SK-N-SH (cell line): Measurements from ENCODE around the gene CLN3. TPM values are rescaled to one million over a fixed set of nuclear protein-coding genes. Genes with fewer than 3 reads are reported as not detected.

Experiments used
- CTCF ChIA-PET: fragments of 300-600, 350-600 bp; formaldehyde crosslinking; extraction: SDS; loops from one replicate; lab custom pipeline; 2021; lab: Yijun Ruan, JAX
- POLR2A ChIA-PET: fragments of 350-600 bp; sonication (Branson Sonifier 250); formaldehyde crosslinking; extraction: SDS; loops from one replicate; lab custom pipeline; 2020; ENCODE audit warnings: antibody characterized with exemption, inconsistent platforms; lab: Yijun Ruan, JAX
- DNase-seq: peaks from one replicate; pipeline ENCODE4 v3.0.0; 2012
- H2AFZ ChIP-seq: fragments of 200-600 bp; sonication (generic); 2 replicates; pipeline ENCODE4 v1.8.1; 2016; ENCODE audit warnings: antibody characterized with exemption, mild to moderate bottlenecking, low read depth
- H3F3A ChIP-seq: fragments of 200-600 bp; sonication (generic); replicated peaks from 2 replicates; pipeline ENCODE3; 2016; ENCODE audit warnings: antibody characterized with exemption, mild to moderate bottlenecking; ENCODE audit not compliant: insufficient read depth
- H3K27ac ChIP-seq, 2 experiments: fragments of 200-500 bp in 1 of 2; fragments of 200-600 bp in 1 of 2; sonication (Bioruptor generic) in 1 of 2; sonication (generic), shearing (Covaris generic) in 1 of 2; 2 replicates each; pipeline versions ENCODE4 v1.5.1 to v1.6.1; 2014 to 2016; ENCODE audit warnings: low read depth in 2 of 2, inconsistent platforms in 1 of 2, low read length in 1 of 2, mild to moderate bottlenecking in 1 of 2, mixed read lengths in 1 of 2
- H3K27me3 ChIP-seq: fragments of 200-600 bp; sonication (generic), shearing (Covaris generic); 2 replicates; pipeline ENCODE4 v1.6.1; 2016; ENCODE audit warnings: mixed run types; ENCODE audit not compliant: insufficient read depth
- H3K36me3 ChIP-seq, 2 experiments: fragments of 200-500 bp in 1 of 2; fragments of 200-600 bp in 1 of 2; sonication (Bioruptor generic) in 1 of 2; sonication (generic) in 1 of 2; replicated peaks in 1 of 2; 2 replicates each; pipeline versions ENCODE3 to v1.5.1; 2014 to 2016; ENCODE audit warnings: low read length in 1 of 2, mild to moderate bottlenecking in 1 of 2; ENCODE audit not compliant: insufficient read depth in 2 of 2, control insufficient read depth in 1 of 2
- H3K4me1 ChIP-seq, 2 experiments: fragments of 200-500 bp in 1 of 2; fragments of 200-600 bp in 1 of 2; sonication (Bioruptor generic) in 1 of 2; sonication (generic), shearing (Covaris generic) in 1 of 2; 2 replicates each; pipeline versions ENCODE4 v1.5.1 to v1.6.1; 2014 to 2016; ENCODE audit warnings: low read depth in 1 of 2, low read length in 1 of 2, mixed run types in 1 of 2; ENCODE audit not compliant: insufficient read depth in 2 of 2, control insufficient read depth in 1 of 2
- H3K4me2 ChIP-seq: fragments of 200-600 bp; sonication (generic), shearing (Covaris generic); 2 replicates; pipeline ENCODE4 v1.6.1; 2017; ENCODE audit warnings: mixed run types
- H3K4me3 ChIP-seq, 2 experiments: fragments of 200-500 bp in 1 of 2; fragments of 200-600 bp in 1 of 2; sonication (Bioruptor generic) in 1 of 2; sonication (generic), shearing (Covaris generic) in 1 of 2; 2 replicates each; pipeline versions ENCODE4 v1.5.1 to v1.8.1; 2014 to 2016; ENCODE audit warnings: low read depth in 2 of 2, inconsistent platforms in 1 of 2, low read length in 1 of 2, mild to moderate bottlenecking in 1 of 2, mixed read lengths in 1 of 2, moderate library complexity in 1 of 2
- H3K79me2 ChIP-seq: fragments of 200-600 bp; sonication (generic); 2 replicates; pipeline ENCODE4 v1.8.1; 2017; ENCODE audit warnings: mild to moderate bottlenecking; ENCODE audit not compliant: insufficient read depth
- H3K9ac ChIP-seq: fragments of 200-600 bp; sonication (generic); 2 replicates; pipeline ENCODE4 v1.6.1; 2017; ENCODE audit warnings: mixed run types
- H3K9me2 ChIP-seq: fragments of 200-600 bp; sonication (generic); 2 replicates; pipeline ENCODE4 v1.6.1; 2017; ENCODE audit warnings: mixed run types
- H3K9me3 ChIP-seq: fragments of 200-600 bp; sonication (generic); 2 replicates; pipeline ENCODE4 v1.6.1; 2017; ENCODE audit warnings: mixed run types, mild to moderate bottlenecking, moderate library complexity
- H4K20me1 ChIP-seq: fragments of 200-600 bp; sonication (generic); 2 replicates; pipeline ENCODE4 v1.6.1; 2017; ENCODE audit warnings: mild to moderate bottlenecking, mixed run types; ENCODE audit not compliant: insufficient read depth
- ELF1 ChIP-seq: IDR thresholded peaks from 2 replicates; pipeline ENCODE4 v1.4.0; 2012
- EZH2phosphoT487 ChIP-seq: fragments of 200-600 bp; sonication (generic); IDR thresholded peaks from 2 replicates; pipeline ENCODE4 v1.6.1; 2017; ENCODE audit warnings: low read depth, mixed run types, mild to moderate bottlenecking, antibody characterized with exemption, moderate library complexity, borderline replicate concordance
- FOXJ3 ChIP-seq: sonication (generic); formaldehyde crosslinking; IDR thresholded peaks from 2 replicates; pipeline ENCODE4 v1.5.1; 2020; ENCODE audit warnings: mild to moderate bottlenecking, missing genetic modification reagents
- FOXM1 ChIP-seq: IDR thresholded peaks from 2 replicates; pipeline ENCODE4 v1.4.0; 2012; ENCODE audit warnings: low read depth, mild to moderate bottlenecking
- GABPA ChIP-seq: IDR thresholded peaks from 2 replicates; pipeline ENCODE4 v1.4.0; 2012; ENCODE audit warnings: low read depth, mild to moderate bottlenecking
- GATA2 ChIP-seq: sonication (generic); formaldehyde crosslinking; IDR thresholded peaks from 2 replicates; pipeline ENCODE4 v1.5.0; 2020; ENCODE audit warnings: mild to moderate bottlenecking, missing genetic modification reagents
- JUND ChIP-seq: IDR thresholded peaks from 2 replicates; pipeline ENCODE4 v1.4.0; 2012
- NRF1 ChIP-seq: IDR thresholded peaks from 2 replicates; pipeline ENCODE4 v1.6.1; 2012; ENCODE audit warnings: low read depth, mild to moderate bottlenecking, low read length
- TAF1 ChIP-seq: IDR thresholded peaks from 2 replicates; pipeline ENCODE4 v1.6.1; 2012; ENCODE audit warnings: low read depth, mild to moderate bottlenecking, low read length, moderate library complexity, borderline replicate concordance
- TCF12 ChIP-seq: IDR thresholded peaks from 2 replicates; pipeline ENCODE4 v1.4.0; 2012
- WGBS: methylation state at CpG from one replicate; pipeline ENCODE4 v1.1.6; 2017; ENCODE audit warnings: low lambda C conversion rate; 5-methylcytosine and 5-hydroxymethylcytosine counted together
- polyA plus RNA-seq, 3 experiments: library from polyadenylated mRNA; depleted of rRNA; stranded (reverse); fragments of >200 nt; gene quantifications; 2 replicates each; pipeline ENCODE4 v1.2.3, GENCODE V29; 2012
- TF ChIP-seq, protein P1 (sequence below): IDR thresholded peaks from 2 replicates; pipeline ENCODE4 v1.4.0; 2012; ENCODE audit warnings: low read depth, borderline replicate concordance
- TF ChIP-seq, protein P2 (sequence below): fragments of 150-350 bp; IDR thresholded peaks from 2 replicates; pipeline ENCODE4 v1.6.1; 2016; ENCODE audit warnings: mild to moderate bottlenecking, low read depth, low read length
- TF ChIP-seq, protein P3 (sequence below): IDR thresholded peaks from 2 replicates; pipeline ENCODE4 v1.6.1; 2012; ENCODE audit warnings: mild to moderate bottlenecking, low read depth, low read length, moderate library complexity
- TF ChIP-seq, protein P4 (sequence below): IDR thresholded peaks from 2 replicates; pipeline ENCODE4; 2012
- TF ChIP-seq, protein P5 (sequence below): IDR thresholded peaks from 2 replicates; pipeline ENCODE4 v1.4.0; 2012; ENCODE audit warnings: low read depth

Gene CLN3
- polyA plus RNA-seq, 1 of the 3 experiments (the other 2 are of a cell fraction) = 18.5 TPM

DNA sequence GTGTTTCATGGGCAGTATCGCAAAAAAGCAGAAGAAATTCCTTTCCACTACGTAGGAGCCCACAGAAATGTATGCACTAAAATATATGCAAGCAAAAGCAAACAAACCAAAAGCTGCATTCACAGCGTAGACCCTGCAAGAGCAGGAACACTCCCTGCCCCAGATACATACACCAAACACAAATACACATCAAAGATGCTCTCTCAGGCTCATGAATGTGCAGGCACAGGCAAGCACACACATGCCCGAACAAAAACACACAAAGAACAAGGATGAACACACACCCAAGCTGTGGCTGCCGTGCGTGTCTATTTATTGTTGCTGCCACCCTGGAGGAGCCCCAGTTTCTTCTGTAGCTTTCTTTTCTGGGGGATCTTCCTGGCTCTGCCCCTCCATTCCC lies 45.2 kb upstream of the CLN3 start (continued):
- TF ChIP-seq, protein P1, sequence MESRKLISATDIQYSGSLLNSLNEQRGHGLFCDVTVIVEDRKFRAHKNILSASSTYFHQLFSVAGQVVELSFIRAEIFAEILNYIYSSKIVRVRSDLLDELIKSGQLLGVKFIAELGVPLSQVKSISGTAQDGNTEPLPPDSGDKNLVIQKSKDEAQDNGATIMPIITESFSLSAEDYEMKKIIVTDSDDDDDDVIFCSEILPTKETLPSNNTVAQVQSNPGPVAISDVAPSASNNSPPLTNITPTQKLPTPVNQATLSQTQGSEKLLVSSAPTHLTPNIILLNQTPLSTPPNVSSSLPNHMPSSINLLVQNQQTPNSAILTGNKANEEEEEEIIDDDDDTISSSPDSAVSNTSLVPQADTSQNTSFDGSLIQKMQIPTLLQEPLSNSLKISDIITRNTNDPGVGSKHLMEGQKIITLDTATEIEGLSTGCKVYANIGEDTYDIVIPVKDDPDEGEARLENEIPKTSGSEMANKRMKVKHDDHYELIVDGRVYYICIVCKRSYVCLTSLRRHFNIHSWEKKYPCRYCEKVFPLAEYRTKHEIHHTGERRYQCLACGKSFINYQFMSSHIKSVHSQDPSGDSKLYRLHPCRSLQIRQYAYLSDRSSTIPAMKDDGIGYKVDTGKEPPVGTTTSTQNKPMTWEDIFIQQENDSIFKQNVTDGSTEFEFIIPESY = no peak
- TF ChIP-seq ELF1 = no peak
- TF ChIP-seq FOXM1 = no peak
- TF ChIP-seq EZH2phosphoT487 = no peak
- TF ChIP-seq, protein P2, sequence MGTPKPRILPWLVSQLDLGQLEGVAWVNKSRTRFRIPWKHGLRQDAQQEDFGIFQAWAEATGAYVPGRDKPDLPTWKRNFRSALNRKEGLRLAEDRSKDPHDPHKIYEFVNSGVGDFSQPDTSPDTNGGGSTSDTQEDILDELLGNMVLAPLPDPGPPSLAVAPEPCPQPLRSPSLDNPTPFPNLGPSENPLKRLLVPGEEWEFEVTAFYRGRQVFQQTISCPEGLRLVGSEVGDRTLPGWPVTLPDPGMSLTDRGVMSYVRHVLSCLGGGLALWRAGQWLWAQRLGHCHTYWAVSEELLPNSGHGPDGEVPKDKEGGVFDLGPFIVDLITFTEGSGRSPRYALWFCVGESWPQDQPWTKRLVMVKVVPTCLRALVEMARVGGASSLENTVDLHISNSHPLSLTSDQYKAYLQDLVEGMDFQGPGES = no peak
- TF ChIP-seq, protein P3, sequence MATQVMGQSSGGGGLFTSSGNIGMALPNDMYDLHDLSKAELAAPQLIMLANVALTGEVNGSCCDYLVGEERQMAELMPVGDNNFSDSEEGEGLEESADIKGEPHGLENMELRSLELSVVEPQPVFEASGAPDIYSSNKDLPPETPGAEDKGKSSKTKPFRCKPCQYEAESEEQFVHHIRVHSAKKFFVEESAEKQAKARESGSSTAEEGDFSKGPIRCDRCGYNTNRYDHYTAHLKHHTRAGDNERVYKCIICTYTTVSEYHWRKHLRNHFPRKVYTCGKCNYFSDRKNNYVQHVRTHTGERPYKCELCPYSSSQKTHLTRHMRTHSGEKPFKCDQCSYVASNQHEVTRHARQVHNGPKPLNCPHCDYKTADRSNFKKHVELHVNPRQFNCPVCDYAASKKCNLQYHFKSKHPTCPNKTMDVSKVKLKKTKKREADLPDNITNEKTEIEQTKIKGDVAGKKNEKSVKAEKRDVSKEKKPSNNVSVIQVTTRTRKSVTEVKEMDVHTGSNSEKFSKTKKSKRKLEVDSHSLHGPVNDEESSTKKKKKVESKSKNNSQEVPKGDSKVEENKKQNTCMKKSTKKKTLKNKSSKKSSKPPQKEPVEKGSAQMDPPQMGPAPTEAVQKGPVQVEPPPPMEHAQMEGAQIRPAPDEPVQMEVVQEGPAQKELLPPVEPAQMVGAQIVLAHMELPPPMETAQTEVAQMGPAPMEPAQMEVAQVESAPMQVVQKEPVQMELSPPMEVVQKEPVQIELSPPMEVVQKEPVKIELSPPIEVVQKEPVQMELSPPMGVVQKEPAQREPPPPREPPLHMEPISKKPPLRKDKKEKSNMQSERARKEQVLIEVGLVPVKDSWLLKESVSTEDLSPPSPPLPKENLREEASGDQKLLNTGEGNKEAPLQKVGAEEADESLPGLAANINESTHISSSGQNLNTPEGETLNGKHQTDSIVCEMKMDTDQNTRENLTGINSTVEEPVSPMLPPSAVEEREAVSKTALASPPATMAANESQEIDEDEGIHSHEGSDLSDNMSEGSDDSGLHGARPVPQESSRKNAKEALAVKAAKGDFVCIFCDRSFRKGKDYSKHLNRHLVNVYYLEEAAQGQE = no peak
- TF ChIP-seq FOXJ3 (CRISPR knock-in tag) = no peak
- TF ChIP-seq, protein P4, sequence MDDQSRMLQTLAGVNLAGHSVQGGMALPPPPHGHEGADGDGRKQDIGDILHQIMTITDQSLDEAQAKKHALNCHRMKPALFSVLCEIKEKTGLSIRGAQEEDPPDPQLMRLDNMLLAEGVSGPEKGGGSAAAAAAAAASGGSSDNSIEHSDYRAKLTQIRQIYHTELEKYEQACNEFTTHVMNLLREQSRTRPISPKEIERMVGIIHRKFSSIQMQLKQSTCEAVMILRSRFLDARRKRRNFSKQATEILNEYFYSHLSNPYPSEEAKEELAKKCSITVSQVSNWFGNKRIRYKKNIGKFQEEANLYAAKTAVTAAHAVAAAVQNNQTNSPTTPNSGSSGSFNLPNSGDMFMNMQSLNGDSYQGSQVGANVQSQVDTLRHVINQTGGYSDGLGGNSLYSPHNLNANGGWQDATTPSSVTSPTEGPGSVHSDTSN = no peak
- TF ChIP-seq, protein P5, sequence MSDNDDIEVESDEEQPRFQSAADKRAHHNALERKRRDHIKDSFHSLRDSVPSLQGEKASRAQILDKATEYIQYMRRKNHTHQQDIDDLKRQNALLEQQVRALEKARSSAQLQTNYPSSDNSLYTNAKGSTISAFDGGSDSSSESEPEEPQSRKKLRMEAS = no peak

DNA sequence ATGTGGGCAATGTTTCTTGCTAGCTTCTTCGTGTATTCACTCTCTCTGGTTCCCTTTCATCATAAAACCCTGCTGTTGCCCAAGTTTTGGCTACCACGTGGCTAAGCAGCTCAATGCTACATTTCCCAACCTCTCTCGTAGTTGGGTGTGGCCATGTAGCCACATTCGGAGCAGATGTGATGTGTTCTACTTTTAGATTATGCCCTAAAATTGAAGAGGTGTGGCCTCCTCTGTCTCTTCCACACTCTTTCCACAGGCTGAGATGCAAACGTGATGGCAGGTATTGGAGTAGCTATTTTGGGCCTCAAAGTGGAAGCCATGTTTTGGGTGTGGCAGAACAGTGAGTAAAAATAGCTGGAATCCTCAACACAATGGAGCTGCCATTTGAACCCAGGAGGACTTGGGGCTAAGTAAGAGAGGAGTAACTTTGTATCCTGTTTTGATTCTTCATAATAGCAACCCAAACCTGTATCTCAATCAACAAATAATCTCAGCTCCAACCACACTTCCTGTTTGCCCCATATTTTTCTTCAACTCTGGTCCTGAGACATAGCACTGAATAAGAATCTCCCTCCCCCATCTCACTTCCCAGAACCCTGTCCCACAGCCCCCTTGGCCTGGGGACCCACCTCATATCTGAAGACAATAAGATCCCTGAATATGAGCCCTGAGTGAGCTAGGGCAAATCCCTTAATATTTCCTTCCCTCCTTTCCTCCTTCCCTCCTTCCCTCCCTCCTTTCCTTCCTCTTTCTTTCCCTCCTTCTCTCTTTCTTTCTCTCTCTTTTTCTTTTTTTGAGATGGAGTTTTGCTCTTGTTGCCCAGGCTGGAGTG lies 42.9 kb upstream of the CLN3 start:
- ChIA-PET POLR2A (no interaction called here), CTCF (interaction anchor here (1.3 kb wide), 1 partner anchor 14 kb away, joined by 3 read pairs; no protein-coding TSS in a partner anchor)
- Histone ChIP-seq H3K9ac (no peak overlapping the region), H3K9me2 (no peaks in the 10 kb centered on the region), H4K20me1 (no peaks in the 10 kb centered on the region), H3F3A (no peaks in the 10 kb centered on the region), H3K4me3 (no peak overlapping the region), H3K27ac (no peak overlapping the region), H3K4me2 (no peak overlapping the region), H3K79me2 (no peaks in the 10 kb centered on the region), H3K27me3 (no peaks in the 10 kb centered on the region), H2AFZ (no peak overlapping the region), H3K4me1 (no peaks in the 10 kb centered on the region), H3K36me3 (no peaks in the 10 kb centered on the region), H3K9me3 (no peaks in the 10 kb centered on the region)
- WGBS = 64% methylated on average over 5 of the region's 5 CpGs
- no peak for DNase-seq
- TF ChIP-seq JUND = no peak
- no peak for TF ChIP-seq NRF1
- TF ChIP-seq GATA2 (CRISPR knock-in tag) = no peak
- TF ChIP-seq TAF1 = no peak
- no peak for TF ChIP-seq GABPA
- TF ChIP-seq FOXJ3 (CRISPR knock-in tag) = no peak
- no peak for TF ChIP-seq EZH2phosphoT487
- TF ChIP-seq ELF1 = no peak
- TF ChIP-seq TCF12 = no peak
